EL (cell line): ENCODE results near the gene PPP2R5B.
"Not testable (repeated sequence)": the region's sequence is repeated elsewhere in the genome, so short reads cannot be mapped to it uniquely, and the experiment has no call there.

Experiments
- DNase-seq: peaks from one replicate; pipeline ENCODE4 v3.0.0-alpha.2; 2016

Gene PPP2R5B

DNA sequence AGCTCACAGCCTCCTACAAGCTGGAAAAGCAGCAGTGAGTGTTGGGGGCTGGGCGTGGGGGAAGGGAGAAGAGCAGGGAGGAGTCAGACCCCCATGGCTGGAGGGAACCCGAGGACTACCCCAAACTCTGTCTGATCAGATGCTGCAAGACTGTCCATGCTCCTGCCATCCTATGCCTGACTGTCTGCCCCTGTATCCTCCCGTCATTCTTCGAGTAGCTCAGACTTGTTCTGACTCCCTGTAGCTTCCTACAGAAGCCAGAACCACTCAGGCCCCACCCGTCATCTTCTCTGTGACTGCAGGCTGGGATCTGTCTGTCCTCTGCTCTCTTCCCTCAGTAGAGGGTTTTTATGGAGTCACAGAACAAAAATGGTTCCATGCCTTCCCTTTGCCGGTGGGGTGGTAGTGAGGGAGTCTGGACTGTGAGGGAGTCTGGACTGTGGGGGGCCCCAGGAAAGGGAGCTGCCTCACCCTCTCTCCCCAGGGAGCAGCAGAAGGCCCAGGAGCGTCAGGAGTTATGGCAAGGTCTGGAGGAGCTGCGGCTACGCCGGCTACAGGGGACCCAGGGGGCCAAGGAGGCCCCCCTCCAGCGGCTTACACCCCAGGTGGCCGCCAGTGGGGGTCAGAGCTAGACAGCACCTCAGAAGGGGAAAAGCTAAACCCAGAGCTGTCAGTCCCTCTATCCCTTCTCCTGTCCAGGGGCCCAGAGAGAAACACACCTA, 8.9 kb downstream of the PPP2R5B start:
- DNase-seq = no peak

- no peak for DNase-seq
These were observed 9.6 kb downstream of the PPP2R5B start for GRCh38 chr11:64933935-64934681.

DNA sequence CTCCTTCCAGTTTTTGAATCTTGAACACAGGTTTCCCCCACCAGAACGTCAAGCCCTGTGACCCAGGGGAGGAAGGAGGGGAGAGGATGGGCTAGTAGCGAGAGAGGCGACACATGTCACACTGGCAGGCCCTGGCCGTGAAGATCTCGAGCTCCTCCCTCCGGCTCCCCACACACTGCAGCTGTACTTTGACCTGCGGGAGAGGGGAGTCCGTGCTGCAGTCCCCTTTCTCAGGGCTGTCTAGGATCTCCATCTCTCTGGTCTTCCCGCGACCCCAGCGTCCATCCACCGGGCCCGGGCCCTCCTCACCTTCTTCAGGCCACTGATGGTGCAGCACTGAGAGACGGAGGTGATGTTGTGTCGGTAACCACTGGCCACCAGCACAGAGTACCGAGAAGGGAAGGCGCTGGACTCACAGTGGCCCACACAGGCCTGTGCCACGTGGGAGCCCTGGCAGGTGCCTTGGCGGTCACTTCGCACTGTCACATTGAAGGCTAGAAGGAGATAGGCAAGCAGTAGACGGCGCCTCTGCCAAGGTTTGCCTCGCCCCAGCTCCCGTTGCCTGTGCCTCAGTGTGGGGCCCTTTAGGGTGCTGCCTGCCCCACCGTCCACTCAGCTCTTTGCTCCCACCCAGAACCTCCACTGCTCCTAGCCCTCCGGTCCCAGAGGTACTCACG, 10.3 kb downstream of the PPP2R5B start:
- DNase-seq = no peak

DNA sequence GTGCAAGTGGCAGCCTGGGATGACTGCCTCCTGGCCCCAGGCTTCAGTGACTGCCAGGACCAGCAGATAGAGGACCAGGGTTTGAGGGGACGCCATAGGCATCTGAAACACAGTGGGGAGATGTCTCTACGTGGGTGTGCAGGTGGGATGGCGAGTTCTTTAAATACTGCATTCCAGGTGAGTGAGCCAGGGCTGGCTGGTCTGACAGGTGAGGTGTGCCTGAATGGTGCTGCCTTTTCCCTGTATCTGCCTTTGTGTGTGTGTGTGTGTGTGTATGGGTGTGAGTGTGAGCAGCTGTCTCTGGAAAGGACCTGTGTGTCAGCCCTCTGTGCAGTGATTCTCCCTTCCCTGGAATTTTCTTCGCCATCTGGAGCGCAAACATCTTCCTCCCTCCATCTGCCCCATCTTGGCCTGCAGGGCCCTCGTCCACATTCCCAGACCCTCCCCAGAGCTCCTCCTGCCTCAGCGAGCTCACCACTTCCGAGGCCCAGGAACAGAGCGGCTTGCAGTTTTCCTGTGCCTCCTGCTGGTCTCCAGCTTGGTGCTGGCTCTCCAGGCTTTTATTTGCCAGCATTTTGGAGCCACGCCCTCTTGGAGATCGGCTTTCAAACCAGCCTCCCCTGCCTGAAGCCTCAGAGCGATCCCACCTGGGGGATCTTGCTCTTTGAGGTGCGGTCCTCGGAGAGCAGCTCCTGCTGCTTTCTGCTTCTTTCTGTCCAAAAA, 11.0 kb downstream of the PPP2R5B start, which contains the start of gene GPHA2:
Gene GPHA2 (minus strand): TSS at position 535 of the 723 bp plus-strand sequence. CDS start 433 bp downstream, at position 102.
- DNase-seq = no peak

DNA sequence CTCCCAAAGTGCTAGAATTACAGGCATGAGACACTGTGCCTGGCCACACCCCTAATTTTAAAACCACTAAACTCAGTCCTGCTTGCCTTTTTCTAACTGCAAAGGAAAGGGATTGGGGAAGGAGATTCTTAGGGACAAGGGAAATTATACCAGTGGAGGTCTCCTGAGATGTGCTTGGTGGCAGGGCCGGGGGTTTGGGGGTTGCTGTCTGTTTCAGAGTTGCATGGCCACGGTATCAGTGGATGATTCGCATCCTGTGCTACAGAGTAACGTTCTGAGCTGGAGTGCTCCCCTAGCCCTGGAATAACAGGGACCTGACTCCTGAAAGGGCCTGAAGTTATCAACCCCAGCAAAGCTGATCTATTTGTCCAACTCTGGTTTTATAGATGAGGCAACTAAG, 12.1 kb downstream of the PPP2R5B start:
- DNase-seq = no peak

DNA sequence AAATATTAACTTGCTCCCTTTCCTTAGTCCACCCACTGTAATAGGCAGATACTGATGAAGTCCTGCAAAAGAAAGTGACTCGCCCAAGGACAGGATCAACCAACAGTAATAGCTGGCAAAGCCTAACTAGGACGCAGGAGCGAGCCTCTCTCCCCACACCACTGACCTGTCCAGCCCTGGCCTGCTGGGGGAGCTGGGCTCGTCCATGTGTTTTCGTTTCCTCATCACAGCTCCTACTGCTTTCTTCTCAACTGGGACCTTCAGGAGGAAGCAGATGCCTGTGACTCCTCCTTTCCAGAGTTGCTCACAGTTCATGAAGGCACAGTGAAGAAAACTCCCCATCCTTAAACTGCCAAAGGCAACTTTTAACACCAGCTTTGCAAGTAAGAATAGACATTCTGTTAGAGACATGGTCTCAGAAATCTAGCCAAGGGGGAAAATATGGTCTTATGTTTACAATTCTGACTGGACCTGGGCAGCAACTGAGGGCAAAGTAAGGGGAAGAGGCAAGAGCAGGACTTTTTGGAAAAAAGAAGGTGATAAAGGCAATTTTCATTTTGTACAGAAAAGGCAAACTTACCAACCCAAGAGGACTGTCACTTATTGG, 22.8 kb downstream of the PPP2R5B start:
- DNase-seq = peak; percentile 33

GRCh38 chr11:64951529-64951928, 27.0 kb downstream of the PPP2R5B start:
- no peak for DNase-seq

GRCh38 chr11:64954201-64954600, 29.7 kb downstream of the PPP2R5B start:
- no peak for DNase-seq

DNA sequence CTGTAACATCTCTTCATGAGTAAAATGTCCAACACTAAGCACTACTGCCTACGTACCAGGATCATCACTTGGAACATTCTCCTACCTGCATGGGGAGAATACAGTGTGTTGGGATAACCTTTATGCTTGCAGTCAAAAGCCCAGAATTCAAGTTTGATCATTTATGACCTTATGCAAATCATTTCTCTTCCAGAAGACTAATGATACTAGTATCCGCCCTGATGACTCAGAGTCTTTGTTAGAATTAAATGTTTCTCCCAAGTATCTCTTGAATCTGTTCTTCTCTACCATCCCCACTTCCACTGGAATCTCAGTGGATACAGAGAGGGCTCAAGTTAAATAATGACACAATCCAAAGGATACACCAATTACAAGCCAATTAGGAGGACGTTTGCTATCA, 35.0 kb downstream of the PPP2R5B start:
- DNase-seq = no peak

DNA sequence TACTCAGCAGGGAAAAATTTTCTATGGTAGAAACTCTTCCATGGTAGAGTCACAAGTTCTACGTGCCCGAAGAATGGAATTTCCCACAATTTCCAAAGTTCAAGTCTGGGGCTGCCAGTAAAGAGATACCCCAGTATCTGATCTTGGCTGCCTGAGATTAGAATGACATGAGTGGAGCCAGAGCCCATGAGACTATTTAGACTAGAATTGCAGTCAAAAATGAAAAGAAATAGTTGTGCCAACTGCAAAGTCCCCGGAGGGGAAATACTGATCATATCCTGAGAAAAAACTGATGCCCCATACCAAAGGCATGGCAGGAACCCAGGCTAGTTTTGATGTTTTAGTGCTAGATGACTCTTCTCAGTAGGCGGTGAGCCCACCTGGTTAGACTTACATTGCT, 36.2 kb downstream of the PPP2R5B start:
- DNase-seq = no peak

DNA sequence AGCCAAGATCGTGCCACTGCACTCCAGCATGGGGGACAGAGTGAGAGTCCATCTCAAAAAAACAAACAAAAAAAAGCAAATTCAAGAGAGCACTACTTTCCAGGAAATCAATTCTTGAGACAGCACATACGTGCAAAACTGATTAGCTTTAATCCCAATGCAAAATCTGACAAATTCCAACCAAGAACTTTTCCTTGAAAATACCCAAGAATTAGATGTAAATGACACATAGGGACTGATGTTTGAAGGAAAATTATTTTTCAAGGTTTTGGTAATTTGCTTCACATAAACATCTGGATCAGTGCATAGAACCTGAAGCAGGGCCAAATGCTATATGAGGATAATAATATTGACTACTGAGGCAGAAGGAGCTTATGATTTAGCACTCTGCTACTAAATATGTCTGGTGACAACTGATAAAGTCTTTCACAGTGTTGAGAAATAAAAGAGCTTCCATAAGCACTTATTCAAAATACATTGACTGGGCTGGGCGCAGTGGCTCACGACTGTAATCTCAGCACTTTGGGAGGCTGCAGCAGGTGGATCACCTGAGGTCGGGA, 38.7 kb downstream of the PPP2R5B start:
- no peak for DNase-seq

DNA sequence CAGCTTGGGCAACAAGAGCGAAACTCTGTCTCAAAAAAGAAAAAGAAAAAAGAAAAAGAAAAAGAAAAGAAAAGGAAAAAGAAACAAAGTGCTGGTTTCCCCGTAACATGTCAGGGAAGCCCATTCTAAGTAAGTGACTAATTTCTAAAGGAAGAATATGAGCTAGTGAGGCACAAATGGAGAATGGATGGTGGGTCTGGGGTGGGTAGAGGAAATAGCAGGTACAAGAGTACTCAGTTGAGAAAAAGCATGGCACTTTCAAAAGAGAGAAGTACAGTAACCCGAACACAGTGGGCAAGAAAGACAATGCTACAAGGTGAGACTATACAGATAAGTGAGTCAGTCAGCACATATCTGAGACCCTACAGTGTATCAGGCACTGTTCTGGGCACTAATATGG, 42.9 kb downstream of the PPP2R5B start:
- no peak for DNase-seq

DNA sequence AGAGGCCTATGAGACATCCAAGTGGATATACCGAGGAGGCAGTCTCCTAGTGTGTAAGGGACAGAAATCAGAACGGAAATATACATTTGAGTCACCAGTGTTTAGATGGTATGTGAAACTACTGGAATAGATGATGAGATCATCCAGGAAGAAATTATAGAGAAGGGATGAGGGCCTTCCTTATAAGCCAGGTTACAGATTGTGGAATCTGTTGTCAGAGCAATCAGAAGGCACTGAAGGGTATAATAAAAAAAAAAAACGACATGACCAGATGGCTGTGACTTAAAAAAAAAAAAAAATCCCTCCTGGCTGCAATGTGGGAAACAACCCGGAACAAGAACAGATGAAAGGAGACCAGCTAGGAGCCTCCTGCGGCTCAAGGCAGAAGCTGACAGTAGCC, 44.7 kb downstream of the PPP2R5B start:
- DNase-seq = peak; percentile 75

DNA sequence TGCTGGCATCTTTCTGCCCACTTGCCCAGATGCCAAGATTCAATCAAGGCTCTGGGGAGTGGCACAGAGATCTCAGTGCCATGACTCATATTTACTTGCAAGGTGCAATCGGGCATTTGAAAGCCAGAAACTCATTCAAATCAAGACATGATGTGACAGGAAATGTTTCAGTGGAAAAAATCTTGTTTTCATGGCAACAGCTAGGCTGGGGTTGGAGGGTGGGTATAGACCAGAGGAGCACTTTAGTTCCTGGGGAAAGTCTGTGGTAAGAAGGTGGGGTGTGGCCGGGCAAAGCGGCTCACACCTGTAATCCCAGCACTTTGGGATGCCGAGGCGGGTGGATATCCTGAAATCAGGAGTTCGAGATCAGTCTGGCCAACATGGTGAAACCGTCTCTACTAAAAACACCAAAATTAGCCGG, 46.3 kb downstream of the PPP2R5B start:
- DNase-seq = no peak

GRCh38 chr11:64971421-64972233, 47.1 kb downstream of the PPP2R5B start, which contains the start of gene MAJIN:
Gene MAJIN, minus strand, starts transcription at chr11:64972108. Its CDS starts 12,703 bp downstream, at chr11:64959405.
- peak; percentile 19 for DNase-seq

- DNase-seq = no peak
These were observed 49.6 kb downstream of the PPP2R5B start for GRCh38 chr11:64974124-64974523.

DNA sequence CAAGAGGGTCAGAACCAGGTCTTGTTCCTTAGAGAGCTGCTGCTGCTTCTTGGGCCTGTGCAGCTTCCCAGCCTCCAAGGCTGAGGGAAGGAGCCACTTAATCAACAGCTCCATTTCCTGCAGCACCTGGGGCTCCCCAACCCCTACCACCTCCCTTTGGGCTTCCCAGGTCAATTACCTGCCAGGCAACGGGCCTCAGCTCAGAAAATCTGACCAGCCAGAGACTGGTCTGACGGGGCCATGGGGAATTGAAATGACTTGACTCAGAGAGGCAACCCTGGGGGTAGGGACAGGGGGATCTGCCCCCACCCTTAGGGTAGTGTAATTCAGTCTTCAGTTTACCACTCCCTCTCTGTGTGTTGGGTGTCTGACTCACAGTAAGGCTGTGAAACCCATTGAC, 52.2 kb downstream of the PPP2R5B start:
- DNase-seq = no peak

- not testable (repeated sequence) for DNase-seq
These were observed 58.9 kb downstream of the PPP2R5B start for GRCh38 chr11:64983339-64983738.
